Endothelial cell of umbilical vein (primary cell): ENCODE results near the gene CBX6. TPM values are rescaled to one million over a fixed set of nuclear protein-coding genes. Genes with fewer than 3 reads are reported as not detected.

Experiments used
- BruUV-seq: library from RNA; stranded (reverse); fragments of 400-500 nt; replicated peaks from 2 replicates; lab custom pipeline; 2021; lab: Mats Ljungman, UMichigan
- CTCF ChIA-PET: fragments of 300-600, 350-600 bp; sonication (Branson Sonifier 250); formaldehyde crosslinking; loops from one replicate; lab custom pipeline; 2021; ENCODE audit warnings: antibody characterized with exemption, inconsistent platforms; lab: Charles Lee
- POLR2A ChIA-PET: fragments of 300-600, 350-600 bp; sonication (Branson Sonifier 250); formaldehyde crosslinking; loops from one replicate; lab custom pipeline; 2021; ENCODE audit warnings: antibody characterized with exemption, inconsistent platforms; lab: Charles Lee
- DNase-seq: peaks from one replicate; pipeline ENCODE4 v3.0.0-alpha.2; 2011; ENCODE audit warnings: low read depth, low spot score
- FAIRE-seq: peaks from 2 replicates; lab custom pipeline; 2011; peaks lifted over from hg19 to GRCh38; lab: Jason Lieb, UNC
- H2AFZ ChIP-seq: 2 replicates; pipeline ENCODE4 v1.6.0; 2012; ENCODE audit warnings: low read depth, low read length, control low read depth, inconsistent platforms
- H3K27ac ChIP-seq: 2 replicates; pipeline ENCODE4 v1.5.1; 2011; ENCODE audit warnings: low read depth, mild to moderate bottlenecking, control low read depth, low read length, moderate library complexity; ENCODE audit not compliant: insufficient read depth
- H3K27me3 ChIP-seq, 2 experiments: 2 replicates each; pipeline versions ENCODE4 v1.6.0 to v1.6.1; 2011; ENCODE audit warnings: low read length in 2 of 2, mixed read lengths in 1 of 2; ENCODE audit not compliant: control insufficient read depth in 2 of 2, insufficient read depth in 2 of 2
- H3K36me3 ChIP-seq, 2 experiments: 2 replicates in 1 of 2; 3 replicates in 1 of 2; pipeline ENCODE4 v1.5.1; 2011; ENCODE audit warnings: low read length in 2 of 2, mild to moderate bottlenecking in 1 of 2, moderate library complexity in 1 of 2; ENCODE audit not compliant: control insufficient read depth in 2 of 2, insufficient read depth in 2 of 2; ENCODE audit errors: extremely low read depth in 1 of 2
- H3K4me1 ChIP-seq: 3 replicates; pipeline ENCODE4 v1.5.1; 2011; ENCODE audit warnings: mild to moderate bottlenecking, low read length; ENCODE audit not compliant: control insufficient read depth, insufficient read depth; ENCODE audit errors: extremely low read depth
- H3K4me2 ChIP-seq: 2 replicates; pipeline ENCODE4 v1.6.1; 2011; ENCODE audit warnings: low read length, control low read depth, mixed read lengths; ENCODE audit not compliant: insufficient read depth
- H3K4me3 ChIP-seq, 3 experiments: fragments of 200-600 bp in 1 of 3; sonication (generic), shearing (Covaris generic) in 1 of 3; replicated peaks in 1 of 3; 2 replicates each; pipeline ENCODE4 v1.5.1; 2011 to 2016; ENCODE audit warnings: control low read depth in 3 of 3, low read length in 3 of 3, mild to moderate bottlenecking in 2 of 3, inconsistent platforms in 1 of 3, low read depth in 1 of 3, moderate library complexity in 1 of 3; ENCODE audit not compliant: insufficient read depth in 1 of 3
- H3K79me2 ChIP-seq: 2 replicates; pipeline ENCODE4 v1.6.0; 2012; ENCODE audit warnings: low read length, inconsistent platforms; ENCODE audit not compliant: control insufficient read depth, insufficient read depth
- H3K9ac ChIP-seq: replicated peaks from 2 replicates; pipeline ENCODE3; 2011; ENCODE audit warnings: low read length, control low read depth; ENCODE audit not compliant: insufficient read depth; ENCODE audit errors: extremely low read depth
- H3K9me1 ChIP-seq: replicated peaks from 3 replicates; pipeline ENCODE4 v1.6.0; 2011; ENCODE audit warnings: mild to moderate bottlenecking, low read length; ENCODE audit not compliant: control insufficient read depth, insufficient read depth; ENCODE audit errors: extremely low read depth
- H3K9me3 ChIP-seq: replicated peaks from 2 replicates; pipeline ENCODE4 v1.5.1; 2012; ENCODE audit warnings: low read length, inconsistent platforms; ENCODE audit not compliant: control insufficient read depth, insufficient read depth
- H4K20me1 ChIP-seq: replicated peaks from 2 replicates; pipeline ENCODE3; 2011; ENCODE audit warnings: mild to moderate bottlenecking, low read length; ENCODE audit not compliant: control insufficient read depth, insufficient read depth; ENCODE audit errors: extremely low read depth
- EZH2 ChIP-seq: IDR thresholded peaks from 2 replicates; pipeline ENCODE4 v1.6.1; 2012; ENCODE audit warnings: borderline replicate concordance, low read depth, mild to moderate bottlenecking, moderate library complexity, low read length, inconsistent platforms; ENCODE audit not compliant: severe bottlenecking
- JUN ChIP-seq: IDR thresholded peaks from 2 replicates; pipeline ENCODE4 v1.6.1; 2011; ENCODE audit warnings: borderline replicate concordance, low read depth; ENCODE audit not compliant: insufficient read length, insufficient read depth
- POLR2A ChIP-seq: IDR thresholded peaks from 2 replicates; pipeline ENCODE4 v1.6.1; 2012; ENCODE audit warnings: low read depth, mild to moderate bottlenecking, control low read depth, low read length
- POLR2AphosphoS5 ChIP-seq: IDR thresholded peaks from 2 replicates; pipeline ENCODE4 v1.6.1; 2012; ENCODE audit warnings: low read depth, mild to moderate bottlenecking, control low read depth, low read length, moderate library complexity; ENCODE audit not compliant: insufficient read depth
- dilution Hi-C: fragments of 300-500 bp; cut with MboI; formaldehyde crosslinking; loops from one replicate; pipeline ENCODE4 v1.15.0; 2019; ENCODE audit warnings: low sequenced_read_pairs; ENCODE audit not compliant: extremely low pct_ligation_motif_present
- intact Hi-C: fragments of 100-400 bp; cut with micrococcal nuclease; formaldehyde crosslinking; loops from one replicate; pipeline ENCODE4 v1.10.0; 2022
- polyA plus RNA-seq, 4 experiments: library from polyadenylated mRNA; depleted of rRNA in 3 of 4; stranded (reverse) in 3 of 4; unstranded in 1 of 4; fragments of >200 nt; gene quantifications; 2 replicates each; pipeline versions ENCODE4 v1.2.1 to v1.2.3, GENCODE V29; 2011 to 2012; ENCODE audit warnings: missing spikeins in 1 of 4
- total RNA-seq: library from RNA; stranded (reverse); gene quantifications from 2 replicates; pipeline ENCODE4 v1.2.3, GENCODE V29; 2021
- TF ChIP-seq, protein P1 (sequence below), 2 donors: IDR thresholded peaks; 1 replicate in 1 of 2; 2 replicates in 1 of 2; pipeline ENCODE4 v1.5.1; 2011; ENCODE audit warnings: low read length in 2 of 2, mild to moderate bottlenecking in 2 of 2, moderate library complexity in 2 of 2, control low read depth in 1 of 2, inconsistent platforms in 1 of 2, low read depth in 1 of 2; ENCODE audit not compliant: insufficient read depth in 1 of 2; ENCODE audit errors: extremely low read depth in 1 of 2
- TF ChIP-seq, protein P2 (sequence below): IDR thresholded peaks from 2 replicates; pipeline ENCODE4 v1.6.1; 2011; ENCODE audit not compliant: insufficient read depth, insufficient read length

The CBX6 gene
- total and polyA plus RNA-seq, 2 donors (not counting 3 experiments of a cell fraction or from before 2014, with no cell fraction given): 14.9 to 62.6 TPM

DNA sequence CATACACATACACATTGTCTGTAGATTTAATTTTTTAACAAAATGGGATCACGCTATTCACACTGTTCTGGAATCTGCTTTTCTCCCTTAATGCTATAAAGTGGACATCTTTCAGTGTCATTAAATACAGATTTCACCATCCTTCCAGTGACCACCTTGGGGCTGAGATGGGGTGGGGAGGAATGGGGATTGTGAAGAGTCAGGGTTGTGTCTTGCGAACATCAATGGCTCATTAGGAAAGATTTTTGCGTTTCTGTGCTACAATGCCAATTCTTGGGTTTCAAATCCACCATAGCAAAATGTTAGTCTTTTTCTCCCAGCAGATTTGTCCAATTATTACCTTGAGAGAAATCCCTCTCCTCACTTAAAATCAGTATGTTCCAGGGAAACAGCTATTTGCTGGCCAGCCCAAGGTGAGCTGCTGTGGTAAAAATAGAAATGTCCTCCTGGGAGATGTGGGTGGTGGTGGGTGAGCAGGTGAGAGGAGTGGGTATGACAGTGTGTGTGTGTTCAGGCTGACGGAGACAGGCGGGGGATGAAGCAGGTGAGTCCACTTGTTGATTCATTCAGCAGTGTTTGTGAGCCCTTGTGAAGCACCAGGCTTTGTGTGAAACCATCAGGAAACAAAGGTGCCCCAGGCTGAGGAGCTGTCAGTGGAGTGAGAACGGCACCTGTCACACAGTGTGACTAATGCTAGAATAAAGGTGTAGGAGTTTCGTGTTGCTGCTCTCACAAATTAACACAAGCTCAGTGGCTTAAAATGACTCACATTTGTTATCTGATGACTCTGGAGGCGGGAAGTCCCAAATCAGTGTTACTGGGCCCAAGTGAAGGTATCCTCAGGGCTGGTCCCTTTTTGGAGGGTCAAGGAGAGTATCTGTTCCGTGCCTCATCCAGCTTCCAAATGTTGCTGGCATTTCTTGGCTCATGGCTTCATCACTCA lies 1.7 kb upstream of the CBX6 start:
- no TSS peak for BruUV-seq
- TF ChIP-seq JUN: no peak
- TF ChIP-seq EZH2: no peak
- TF ChIP-seq, protein P1, sequence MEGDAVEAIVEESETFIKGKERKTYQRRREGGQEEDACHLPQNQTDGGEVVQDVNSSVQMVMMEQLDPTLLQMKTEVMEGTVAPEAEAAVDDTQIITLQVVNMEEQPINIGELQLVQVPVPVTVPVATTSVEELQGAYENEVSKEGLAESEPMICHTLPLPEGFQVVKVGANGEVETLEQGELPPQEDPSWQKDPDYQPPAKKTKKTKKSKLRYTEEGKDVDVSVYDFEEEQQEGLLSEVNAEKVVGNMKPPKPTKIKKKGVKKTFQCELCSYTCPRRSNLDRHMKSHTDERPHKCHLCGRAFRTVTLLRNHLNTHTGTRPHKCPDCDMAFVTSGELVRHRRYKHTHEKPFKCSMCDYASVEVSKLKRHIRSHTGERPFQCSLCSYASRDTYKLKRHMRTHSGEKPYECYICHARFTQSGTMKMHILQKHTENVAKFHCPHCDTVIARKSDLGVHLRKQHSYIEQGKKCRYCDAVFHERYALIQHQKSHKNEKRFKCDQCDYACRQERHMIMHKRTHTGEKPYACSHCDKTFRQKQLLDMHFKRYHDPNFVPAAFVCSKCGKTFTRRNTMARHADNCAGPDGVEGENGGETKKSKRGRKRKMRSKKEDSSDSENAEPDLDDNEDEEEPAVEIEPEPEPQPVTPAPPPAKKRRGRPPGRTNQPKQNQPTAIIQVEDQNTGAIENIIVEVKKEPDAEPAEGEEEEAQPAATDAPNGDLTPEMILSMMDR (IDR thresholded peaks at IDR 0.05; ENCODE audit: extremely low read depth in 1 of 2, insufficient read depth in 1 of 2, low read depth in 1 of 2, low read length in 2 of 2): no peak
- no peak for TF ChIP-seq POLR2A
- TF ChIP-seq, protein P2, sequence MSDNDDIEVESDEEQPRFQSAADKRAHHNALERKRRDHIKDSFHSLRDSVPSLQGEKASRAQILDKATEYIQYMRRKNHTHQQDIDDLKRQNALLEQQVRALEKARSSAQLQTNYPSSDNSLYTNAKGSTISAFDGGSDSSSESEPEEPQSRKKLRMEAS: no peak
- no peak for TF ChIP-seq POLR2AphosphoS5
- intact Hi-C loops: loop anchor here (2.0 to 10.0 kb wide), 3 partner anchors 361 to 659 kb away; partner anchors contain the start of genes RPL3 and RPS19BP1
- DNase-seq (no peak), FAIRE-seq (no peak)
- Histone ChIP-seq H3K27ac (no peak overlapping the region), H3K4me3 (no peak overlapping the region), H3K9ac (no peak overlapping the region), H3K9me3 (no peaks in the 10 kb centered on the region), H3K36me3 (peaks cover 0 to 5% of the 10 kb centered on the region in 2 experiments), H4K20me1 (no peaks in the 10 kb centered on the region), H3K9me1 (no peaks in the 10 kb centered on the region), H3K79me2 (peaks cover 18% of the 10 kb centered on the region), H3K27me3 (peaks cover 21 to 28% of the 10 kb centered on the region in 2 experiments), H3K4me1 (peaks cover 17% of the 10 kb centered on the region), H3K4me2 (peak overlapping the region; percentile 84), H2AFZ (no peak overlapping the region)
- ChIA-PET CTCF (interaction anchor here (0.5 to 7.0 kb wide), 4 partner anchors 105 to 249 kb away, joined by 3 to 131 read pairs (median 3); no protein-coding TSS in a partner anchor), POLR2A (no interaction called here)
- dilution Hi-C loops: no loop called here
